Activated CD8-positive, alpha-beta memory T cell treated with anti-CD3 and anti-CD28 coated beads for 48 hours (primary cell): ENCODE data around the gene PPP2R3B.

Experiments used
- DNase-seq, 3 experiments: peaks; one replicate each; pipeline ENCODE4 v3.0.0-alpha.2; 2020; ENCODE audit warnings: low read depth in 2 of 3, low spot score in 2 of 3

The PPP2R3B gene

GRCh38 chrX:370963-371745, 15.6 kb downstream of the PPP2R3B start:
- DNase-seq: no peak

- no peak for DNase-seq
These were observed 16.3 kb downstream of the PPP2R3B start for GRCh38 chrX:370244-370962.

GRCh38 chrX:369563-370101, 17.1 kb downstream of the PPP2R3B start:
- no peak for DNase-seq

GRCh38 chrX:368811-369562, 17.7 kb downstream of the PPP2R3B start:
- DNase-seq: no peak

- no peak for DNase-seq
These were observed 18.8 kb downstream of the PPP2R3B start for GRCh38 chrX:367866-368265.

- no peak for DNase-seq
These were observed 19.4 kb downstream of the PPP2R3B start for GRCh38 chrX:367349-367748.

GRCh38 chrX:363621-364375, 22.9 kb downstream of the PPP2R3B start:
- no peak for DNase-seq

- no peak for DNase-seq
These were observed 23.6 kb downstream of the PPP2R3B start for GRCh38 chrX:362937-363620.

GRCh38 chrX:362351-362750, 24.4 kb downstream of the PPP2R3B start:
- no peak for DNase-seq

GRCh38 chrX:361231-362145, 25.2 kb downstream of the PPP2R3B start:
- no peak for DNase-seq

GRCh38 chrX:360496-361150, 26.1 kb downstream of the PPP2R3B start:
- no peak for DNase-seq

GRCh38 chrX:358651-359143, 28.0 kb downstream of the PPP2R3B start:
- no peak for DNase-seq

- peak in 1 of 3 experiments; percentile 21 for DNase-seq
These were observed 28.8 kb downstream of the PPP2R3B start for GRCh38 chrX:357693-358471.

- no peak for DNase-seq
These were observed 29.5 kb downstream of the PPP2R3B start for GRCh38 chrX:357035-357692.

GRCh38 chrX:356385-357034, 30.2 kb downstream of the PPP2R3B start:
- no peak for DNase-seq

GRCh38 chrX:355329-356050, 31.2 kb downstream of the PPP2R3B start:
- no peak for DNase-seq
